ENCODE data around the gene PALS1.

Gene PALS1

DNA sequence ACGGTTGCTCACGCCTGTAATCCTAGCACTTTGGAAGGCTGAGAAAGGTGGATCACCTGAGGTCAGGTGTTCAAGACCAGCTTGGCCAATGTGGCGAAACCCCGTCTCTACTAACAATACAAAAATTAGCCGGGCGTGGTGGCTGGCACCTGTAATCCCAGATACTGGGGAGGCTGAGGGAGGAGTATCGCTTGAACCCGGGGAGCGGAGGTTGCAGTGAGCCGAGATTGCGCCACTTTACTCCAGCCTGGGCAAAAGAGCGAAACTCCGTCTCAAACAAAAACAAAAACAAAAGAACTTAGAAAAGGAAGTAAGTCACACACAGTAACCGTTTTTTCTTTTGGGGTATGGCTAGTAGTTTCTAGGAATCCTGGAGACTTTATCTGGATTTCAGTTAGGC, 1.7 kb upstream of the PALS1 start:
- DNase-seq (ENCODE audit: low read depth) = no peak
- no peak overlapping the region for H3K4me3 ChIP-seq (ENCODE audit: low read depth, low read length)
- TF ChIP-seq, protein P1, sequence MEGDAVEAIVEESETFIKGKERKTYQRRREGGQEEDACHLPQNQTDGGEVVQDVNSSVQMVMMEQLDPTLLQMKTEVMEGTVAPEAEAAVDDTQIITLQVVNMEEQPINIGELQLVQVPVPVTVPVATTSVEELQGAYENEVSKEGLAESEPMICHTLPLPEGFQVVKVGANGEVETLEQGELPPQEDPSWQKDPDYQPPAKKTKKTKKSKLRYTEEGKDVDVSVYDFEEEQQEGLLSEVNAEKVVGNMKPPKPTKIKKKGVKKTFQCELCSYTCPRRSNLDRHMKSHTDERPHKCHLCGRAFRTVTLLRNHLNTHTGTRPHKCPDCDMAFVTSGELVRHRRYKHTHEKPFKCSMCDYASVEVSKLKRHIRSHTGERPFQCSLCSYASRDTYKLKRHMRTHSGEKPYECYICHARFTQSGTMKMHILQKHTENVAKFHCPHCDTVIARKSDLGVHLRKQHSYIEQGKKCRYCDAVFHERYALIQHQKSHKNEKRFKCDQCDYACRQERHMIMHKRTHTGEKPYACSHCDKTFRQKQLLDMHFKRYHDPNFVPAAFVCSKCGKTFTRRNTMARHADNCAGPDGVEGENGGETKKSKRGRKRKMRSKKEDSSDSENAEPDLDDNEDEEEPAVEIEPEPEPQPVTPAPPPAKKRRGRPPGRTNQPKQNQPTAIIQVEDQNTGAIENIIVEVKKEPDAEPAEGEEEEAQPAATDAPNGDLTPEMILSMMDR (conservative IDR thresholded peaks at IDR 0.05; ENCODE audit: low read depth, low read length) = no peak

DNA sequence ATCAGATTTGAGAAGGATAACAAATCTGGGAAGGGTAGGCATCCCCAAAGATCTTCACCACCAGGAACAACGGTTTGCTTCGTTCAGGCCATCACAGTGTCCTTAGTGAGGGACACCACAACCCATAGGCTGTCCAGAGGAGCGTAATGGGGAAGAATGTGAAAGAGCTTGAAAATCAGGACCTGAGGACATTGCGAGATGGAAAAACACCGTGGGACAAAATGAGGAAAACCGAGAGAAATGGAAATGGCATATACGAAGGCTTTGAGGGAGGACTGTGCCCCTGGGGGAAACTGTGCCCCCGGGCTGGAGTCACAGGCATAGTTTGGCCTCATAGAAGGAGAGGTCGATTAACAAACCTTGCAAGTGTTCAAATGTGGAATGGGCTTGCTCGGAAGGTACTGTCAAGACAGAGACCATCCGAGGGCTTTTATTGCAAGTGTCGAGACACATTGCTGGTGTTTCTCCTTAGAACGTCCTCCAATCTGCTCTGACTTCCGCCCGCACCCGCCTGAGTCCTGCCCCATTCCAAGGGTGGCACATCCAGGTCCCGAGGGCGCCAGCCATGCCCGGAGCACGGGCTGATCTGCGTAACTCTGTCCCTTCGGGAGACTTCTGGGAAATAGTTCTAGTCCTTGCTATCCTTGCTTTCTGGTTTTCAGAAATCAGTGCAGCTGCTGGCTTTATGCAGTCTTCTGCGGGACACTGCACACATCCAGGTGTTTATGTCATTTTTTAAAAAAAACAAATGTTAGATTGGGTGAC, 885 bp upstream of the PALS1 start:
- TF ChIP-seq, protein P1 (conservative IDR thresholded peaks at IDR 0.05; ENCODE audit: low read depth, low read length) = no peak
- DNase-seq (ENCODE audit: low read depth) = no peak

DNA sequence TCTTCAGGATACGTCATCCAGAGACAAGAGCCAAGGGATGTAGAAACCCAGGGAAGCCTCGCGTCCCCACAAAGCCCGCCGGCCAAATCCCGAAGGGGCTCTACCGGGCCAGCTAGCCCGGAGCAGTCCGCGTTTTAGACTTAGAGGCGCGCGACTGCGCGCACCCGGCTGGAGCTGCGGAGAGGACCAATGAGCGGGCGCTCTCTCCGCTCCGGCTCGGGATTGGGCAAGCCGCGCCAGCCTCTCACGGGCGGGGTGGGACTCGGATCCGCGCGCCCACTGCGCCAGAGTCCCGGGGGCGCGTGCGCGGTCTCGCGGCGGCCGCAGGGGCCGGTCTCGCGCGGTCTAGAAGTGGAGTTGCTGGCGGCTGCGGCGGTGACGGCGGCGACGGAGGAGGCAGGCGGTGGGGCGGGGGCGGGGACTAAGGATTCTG, 241 bp upstream of the PALS1 start:
- TF ChIP-seq, protein P1 (conservative IDR thresholded peaks at IDR 0.05; ENCODE audit: low read depth, low read length) = no peak
- peak overlapping the region; percentile 98 for H3K4me3 ChIP-seq (ENCODE audit: low read depth, low read length)
- peak; percentile 97 for DNase-seq (ENCODE audit: low read depth)

More for the DNA sequence above, 885 bp upstream of the PALS1 start:
- peak overlapping the region; percentile 98 for H3K4me3 ChIP-seq (ENCODE audit: low read depth, low read length)

DNA sequence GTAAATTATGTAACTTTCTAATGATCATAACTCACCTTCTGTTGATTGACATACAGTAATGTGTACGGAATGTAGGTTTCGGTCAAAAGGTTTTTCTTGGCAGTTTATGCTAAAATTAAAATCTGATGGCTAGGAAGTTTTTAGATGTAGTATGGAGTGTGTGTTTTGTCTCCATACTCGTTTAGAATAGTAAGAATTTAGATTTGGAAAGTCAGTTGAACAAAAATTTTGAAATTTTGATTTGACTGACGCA, 859 bp downstream of the PALS1 start:
- DNase-seq (ENCODE audit: low read depth) = no peak
- TF ChIP-seq, protein P1 (conservative IDR thresholded peaks at IDR 0.05; ENCODE audit: low read depth, low read length) = no peak
- H3K4me3 ChIP-seq (ENCODE audit: low read depth, low read length) = peak overlapping the region; percentile 98

DNA sequence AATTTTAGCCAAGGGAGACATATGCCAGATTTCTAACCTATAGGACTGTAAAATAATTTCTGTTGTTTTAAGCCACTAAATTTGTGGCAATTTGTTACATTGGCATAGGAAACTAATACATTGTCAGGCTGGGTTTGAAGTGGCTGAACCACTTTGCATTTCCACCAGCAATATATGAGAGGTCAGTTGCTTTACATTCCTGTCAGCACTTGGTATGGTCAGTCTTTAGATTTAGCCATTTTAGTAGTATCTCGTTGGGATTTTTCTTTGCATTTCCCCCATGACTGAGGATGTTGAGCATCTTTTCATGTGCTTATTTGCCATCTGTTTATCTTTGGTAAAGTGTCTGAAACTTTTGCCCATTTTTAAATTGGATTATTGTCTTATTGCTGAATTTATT, 3.9 kb downstream of the PALS1 start:
- no peak for DNase-seq (ENCODE audit: low read depth)
- H3K4me3 ChIP-seq (ENCODE audit: low read depth, low read length) = no peak overlapping the region
- TF ChIP-seq, protein P1 (conservative IDR thresholded peaks at IDR 0.05; ENCODE audit: low read depth, low read length) = no peak

DNA sequence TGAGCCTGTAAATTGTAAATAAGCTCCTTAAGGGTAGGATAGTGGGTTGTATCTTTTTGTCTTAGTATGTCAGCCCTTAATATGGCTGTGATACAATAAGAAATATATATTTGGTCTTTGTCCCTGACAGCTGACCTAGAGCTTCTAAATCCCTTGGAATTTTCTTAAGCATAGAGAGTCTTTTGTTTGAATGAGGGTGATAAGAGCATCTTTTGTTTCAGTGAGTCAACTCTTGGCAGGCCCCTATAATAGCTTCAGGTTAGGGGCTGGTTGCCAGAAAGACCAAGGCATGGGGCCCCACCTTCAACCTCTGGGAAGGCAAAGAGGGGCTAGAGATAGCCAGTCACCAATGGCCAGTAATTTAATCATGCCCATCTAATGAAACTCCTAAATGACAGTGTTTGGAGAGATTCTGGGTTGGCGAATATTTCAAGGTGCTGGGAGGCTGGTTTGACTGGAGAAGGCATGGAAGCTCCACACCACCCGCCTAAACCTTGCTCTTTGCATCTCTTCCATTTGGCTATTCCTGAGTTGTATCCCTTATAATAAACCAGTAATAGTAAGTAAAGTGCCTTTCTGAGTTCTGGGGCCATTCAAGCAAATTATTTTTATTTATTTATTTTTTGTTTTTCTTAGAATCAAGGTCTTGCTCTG, 10.5 kb downstream of the PALS1 start:
- DNase-seq (ENCODE audit: low read depth) = peak; percentile 16
- TF ChIP-seq, protein P1 (conservative IDR thresholded peaks at IDR 0.05; ENCODE audit: low read depth, low read length) = no peak
- no peak overlapping the region for H3K4me3 ChIP-seq (ENCODE audit: low read depth, low read length)

Data from choroid plexus epithelial cell (primary cell).